Activated CD4-positive, alpha-beta T cell treated with anti-CD3 and anti-CD28 coated beads, Interleukin-2, Interleukin-4, amounts not matched to agents 100 ng/mL and 50 ng/mL, durations not matched to agents 16 hours and 8 hours (primary cell): ENCODE measurements around the gene AK5.

Experiments
- DNase-seq: peaks from one replicate; pipeline ENCODE4 v3.0.0-alpha.2; 2020; ENCODE audit warnings: low spot score

AK5 gene

DNA sequence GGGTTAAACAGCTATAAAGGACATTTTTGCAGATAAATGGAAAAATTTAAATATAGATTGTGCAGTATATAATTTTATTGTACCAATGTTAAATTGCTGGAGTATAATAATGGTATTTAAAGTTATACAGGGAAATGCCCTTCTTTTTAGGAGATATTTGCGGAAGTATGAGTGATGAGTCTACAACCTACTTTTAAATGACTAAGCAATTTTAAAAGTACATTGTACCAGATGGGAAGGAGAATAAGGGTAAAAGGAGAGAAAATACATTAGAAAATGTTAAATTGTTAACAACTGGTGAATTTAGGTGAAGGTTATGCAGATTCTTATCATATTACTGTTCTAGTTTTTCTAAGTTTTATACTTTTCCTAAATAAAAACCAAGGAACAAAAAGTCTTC is 308.8 kb downstream of the AK5 start:
- no peak for DNase-seq

DNA sequence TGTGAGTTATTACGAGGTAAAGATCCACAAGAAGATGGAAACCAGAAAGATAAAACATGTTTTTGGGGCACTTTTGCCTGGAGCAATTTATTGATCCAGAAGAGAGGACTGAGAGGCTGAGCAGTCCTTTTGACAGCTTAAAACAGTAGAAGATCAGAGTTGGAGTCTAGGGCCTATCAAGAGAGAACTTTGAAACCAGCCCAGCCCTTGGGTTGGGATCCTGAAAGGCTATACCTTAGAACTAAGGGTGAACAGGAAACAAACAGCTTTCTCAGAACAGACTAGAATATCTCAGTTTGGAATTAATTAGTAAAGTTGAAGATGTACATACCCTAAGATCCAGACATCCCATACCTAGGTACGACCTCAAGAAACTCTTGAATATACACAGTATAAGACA is 311.1 kb downstream of the AK5 start:
- DNase-seq: no peak

DNA sequence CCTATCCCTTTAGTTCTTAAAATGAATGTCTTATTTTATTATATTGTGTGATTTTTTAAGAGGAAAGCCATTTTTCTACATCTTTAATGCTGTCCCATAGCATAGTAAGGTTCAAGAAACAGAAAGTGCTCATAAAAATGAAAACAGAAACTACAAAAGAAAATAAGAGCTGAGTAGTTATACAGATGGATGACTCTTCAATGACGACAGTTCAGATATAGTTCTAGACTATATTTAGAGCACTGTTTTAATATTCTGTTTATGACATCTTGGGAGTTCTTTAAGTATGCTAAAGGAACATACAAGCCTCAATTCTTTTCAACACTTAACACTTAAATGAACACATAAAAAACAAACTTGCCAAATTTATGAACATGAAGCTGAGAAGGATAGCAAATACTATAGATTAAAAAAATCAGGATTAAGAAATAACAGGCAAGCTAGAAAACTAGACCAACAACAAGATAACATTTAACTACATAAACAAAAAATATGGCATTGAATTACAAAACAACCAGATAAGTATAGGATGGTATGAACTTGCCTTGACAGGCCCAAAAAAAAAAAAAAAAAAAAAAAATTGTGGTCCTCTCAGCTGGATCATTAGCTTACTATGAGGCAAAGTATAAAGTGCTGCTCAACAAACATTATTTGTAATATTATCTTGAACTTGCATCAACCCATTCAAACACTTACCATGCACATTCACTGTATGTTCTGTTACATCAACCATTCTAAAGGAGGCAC is 312.7 kb downstream of the AK5 start:
- no peak for DNase-seq

DNA sequence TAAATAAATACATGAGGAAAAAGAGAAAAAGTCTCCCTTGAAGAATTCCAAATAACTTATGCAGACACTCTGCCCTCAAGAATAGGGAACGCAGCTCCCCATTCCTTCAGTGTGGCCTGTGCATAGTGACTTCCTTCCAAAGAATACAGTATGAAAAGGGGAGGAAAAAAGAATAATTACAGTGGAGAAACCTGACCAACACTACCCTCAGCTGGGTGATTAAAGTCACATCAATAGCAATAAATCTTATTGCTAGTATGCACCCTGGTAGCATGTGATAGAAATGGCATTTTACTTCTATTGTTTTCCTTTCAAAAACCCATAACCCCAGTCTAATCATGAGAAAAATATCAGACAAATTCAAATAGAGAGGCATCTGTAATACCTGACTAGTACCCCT is 315.5 kb downstream of the AK5 start:
- DNase-seq: no peak

DNA sequence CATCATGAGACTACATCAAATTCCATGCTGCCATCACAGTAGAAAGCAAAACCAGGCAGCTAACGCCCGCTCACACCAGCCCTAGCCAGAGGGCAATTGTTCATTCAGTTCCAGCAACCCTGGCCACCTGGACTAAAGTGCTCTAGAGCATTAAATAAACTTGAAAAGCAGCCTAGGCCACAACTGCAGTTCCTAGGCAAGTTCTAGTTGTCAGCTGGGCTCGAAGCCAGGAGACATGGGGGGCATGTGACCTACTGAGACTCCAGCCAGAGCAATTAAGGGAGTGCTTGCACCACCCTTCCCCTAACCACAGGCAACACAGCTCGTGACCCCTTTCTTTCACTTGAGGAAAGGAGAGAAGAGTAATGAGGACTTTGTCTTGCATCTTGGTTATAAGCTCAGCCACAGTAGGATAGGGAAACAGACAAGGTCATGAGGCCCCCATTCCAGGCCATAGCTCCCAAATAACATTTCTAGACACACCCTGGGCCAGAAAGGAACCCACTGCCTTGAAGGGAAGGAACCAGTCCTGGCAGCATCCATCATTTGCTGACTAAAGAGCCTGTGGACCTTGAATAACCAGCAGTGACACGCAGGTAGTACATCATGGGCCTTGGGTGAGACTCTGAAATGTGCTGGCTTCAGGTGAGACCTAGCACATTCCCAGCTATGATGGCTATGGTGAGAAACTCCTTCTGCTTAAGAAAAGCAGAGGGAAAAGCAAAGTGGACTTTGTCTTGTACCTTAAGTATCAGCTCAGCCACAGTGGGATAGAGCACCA is 323.6 kb downstream of the AK5 start:
- DNase-seq: no peak

DNA sequence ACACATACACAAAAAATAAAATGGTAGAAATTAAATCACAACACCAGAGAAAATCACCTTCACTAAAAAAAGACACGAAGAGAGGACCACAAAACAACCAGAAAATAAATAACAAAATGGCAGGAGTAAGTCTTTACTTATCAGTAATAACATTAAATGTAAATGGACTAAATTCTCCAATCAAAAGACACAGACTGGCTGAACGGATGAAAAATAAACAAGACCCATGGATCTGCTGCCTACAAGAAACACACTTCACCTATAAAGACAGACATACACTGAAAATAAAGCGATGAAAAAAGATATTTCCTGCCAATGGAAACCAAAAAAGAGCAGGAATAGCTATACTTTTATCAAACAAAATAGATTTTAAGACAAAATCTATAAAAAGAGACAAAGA is 327.1 kb downstream of the AK5 start:
- no peak for DNase-seq
